OCI-LY3 (cell line): ENCODE measurements around the gene CLIC6.

Source experiments
- CTCF ChIP-seq: fragments of 200-600, 300-600 bp; sonication (generic); IDR thresholded peaks from 2 replicates; pipeline ENCODE4 v1.5.1; 2014; ENCODE audit warnings: antibody characterized with exemption, low read length, low read depth
- EZH2phosphoT487 ChIP-seq: fragments of 200-600 bp; shearing (Covaris generic); IDR thresholded peaks from 2 replicates; pipeline ENCODE4 v1.6.1; 2018; ENCODE audit warnings: antibody characterized with exemption, mixed run types, low read depth

GRCh38 chr21:34766862-34767261 lies 98.1 kb downstream of the CLIC6 start:
- TF ChIP-seq CTCF (no peak), EZH2phosphoT487 (no peak)
